ENCODE results near the gene SLC2A1. TPM values are rescaled to one million over a fixed set of nuclear protein-coding genes. Genes with fewer than 3 reads are reported as not detected.

The SLC2A1 gene
- total RNA-seq, 1 donor from 2014 or later = 506 TPM

- peak overlapping the region; percentile 45 for H3K4me3 Mint-ChIP-seq (ENCODE audit: unreplicated experiment)
- peaks cover 78% of the 10 kb centered on the region for H3K4me1 Mint-ChIP-seq (ENCODE audit: low read depth, unreplicated experiment)
- Histone ChIP-seq H3K9me3 (ENCODE audit: insufficient read depth, low read depth, low read length) (no peaks in the 10 kb centered on the region), H4K20me1 (ENCODE audit: insufficient read depth, low read length) (no peaks in the 10 kb centered on the region), H2AFZ (ENCODE audit: low read depth, low read length) (no peak overlapping the region), H3K27ac (ENCODE audit: low read depth, low read length) (peak overlapping the region; percentile 99), H3K27me3 (ENCODE audit: insufficient read depth, low read length) (no peaks in the 10 kb centered on the region), H3K4me3 (ENCODE audit: insufficient read depth, low read depth, low read length) (no peak overlapping the region), H3K36me3 (ENCODE audit: insufficient read depth, low read length) (peaks cover 21% of the 10 kb centered on the region), H3K9ac (ENCODE audit: low read length) (peak overlapping the region; percentile 82), H3K79me2 (ENCODE audit: insufficient read depth, low read length) (peaks cover 74% of the 10 kb centered on the region), H3K4me1 (ENCODE audit: insufficient read depth, low read length) (peaks cover 71% of the 10 kb centered on the region), H3K4me2 (ENCODE audit: low read length) (peak overlapping the region; percentile 70)
- FAIRE-seq (no peak), DNase-seq (ENCODE audit: low read depth) (no peak)
- no peak for TF ChIP-seq EZH2 (IDR thresholded peaks at IDR 0.05; ENCODE audit: insufficient read depth, low read length)
- no peak for TF ChIP-seq CTCF (IDR thresholded peaks at IDR 0.05; ENCODE audit: insufficient read depth, low read depth, low read length)
- peaks cover 53% of the 10 kb centered on the region for H3K36me3 Mint-ChIP-seq (ENCODE audit: low read depth, unreplicated experiment)
- no peaks in the 10 kb centered on the region for H3K9me3 Mint-ChIP-seq (ENCODE audit: unreplicated experiment)
- H3K27me3 Mint-ChIP-seq (ENCODE audit: low read depth, unreplicated experiment) = no peaks in the 10 kb centered on the region
- peak overlapping the region; percentile 99 for H3K27ac Mint-ChIP-seq (ENCODE audit: unreplicated experiment)
Measured at GRCh38 chr1:42942444-42942843, 16.2 kb downstream of the SLC2A1 start.

GRCh38 chr1:42941640-42942330 lies 16.9 kb downstream of the SLC2A1 start:
- peak; percentile 91 for DNase-seq (ENCODE audit: low read depth)
- H3K27ac Mint-ChIP-seq (ENCODE audit: unreplicated experiment) = peak overlapping the region; percentile 99
- peaks cover 76% of the 10 kb centered on the region for H3K4me1 ChIP-seq (ENCODE audit: insufficient read depth, low read length)
- H2AFZ ChIP-seq (ENCODE audit: low read depth, low read length) = no peak overlapping the region
- no peaks in the 10 kb centered on the region for H3K9me3 ChIP-seq (ENCODE audit: insufficient read depth, low read depth, low read length)
- no peaks in the 10 kb centered on the region for H3K9me3 Mint-ChIP-seq (ENCODE audit: unreplicated experiment)
- peak overlapping the region; percentile 99 for H3K27ac ChIP-seq (ENCODE audit: low read depth, low read length)
- H3K9ac ChIP-seq (ENCODE audit: low read length) = peak overlapping the region; percentile 82
- H3K79me2 ChIP-seq (ENCODE audit: insufficient read depth, low read length) = peaks cover 74% of the 10 kb centered on the region
- H3K4me3 ChIP-seq (ENCODE audit: insufficient read depth, low read depth, low read length) = peak overlapping the region; percentile 0
- H3K36me3 ChIP-seq (ENCODE audit: insufficient read depth, low read length) = peaks cover 21% of the 10 kb centered on the region
- no peaks in the 10 kb centered on the region for H3K27me3 ChIP-seq (ENCODE audit: insufficient read depth, low read length)
- peak; percentile 34 for FAIRE-seq
- no peaks in the 10 kb centered on the region for H3K27me3 Mint-ChIP-seq (ENCODE audit: low read depth, unreplicated experiment)
- peaks cover under 1% of the 10 kb centered on the region for H4K20me1 ChIP-seq (ENCODE audit: insufficient read depth, low read length)
- H3K36me3 Mint-ChIP-seq (ENCODE audit: low read depth, unreplicated experiment) = peaks cover 56% of the 10 kb centered on the region
- no peak for TF ChIP-seq CTCF (IDR thresholded peaks at IDR 0.05; ENCODE audit: insufficient read depth, low read depth, low read length)
- TF ChIP-seq EZH2 (IDR thresholded peaks at IDR 0.05; ENCODE audit: insufficient read depth, low read length) = no peak
- peaks cover 78% of the 10 kb centered on the region for H3K4me1 Mint-ChIP-seq (ENCODE audit: low read depth, unreplicated experiment)
- H3K4me3 Mint-ChIP-seq (ENCODE audit: unreplicated experiment) = peak overlapping the region; percentile 73
- H3K4me2 ChIP-seq (ENCODE audit: low read length) = peak overlapping the region; percentile 70
